ENCODE results near the gene PRKCQ.

The PRKCQ gene

DNA sequence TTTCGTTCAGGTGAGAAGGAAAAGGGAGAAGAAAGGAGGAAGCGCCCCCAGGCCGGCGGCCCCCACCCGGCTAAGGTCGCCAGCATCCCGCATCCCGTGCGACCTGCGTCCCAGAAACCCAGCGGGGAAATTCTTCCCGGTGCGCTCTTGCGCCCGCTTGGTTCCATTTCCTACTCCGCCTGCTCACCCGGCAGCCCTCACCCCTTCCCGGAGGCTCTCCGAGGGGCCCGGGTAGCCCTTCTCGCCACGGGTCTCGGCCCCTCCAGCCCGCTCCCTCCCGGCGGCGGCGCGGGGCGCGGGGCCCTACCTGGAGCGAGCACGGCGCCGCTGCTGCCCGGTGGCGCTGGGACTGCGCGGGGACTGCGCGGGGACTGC, at the start of gene PRKCQ:
Gene PRKCQ, minus strand, starts transcription at position 373 of the 375 bp plus-strand sequence. CDS start 65,141 bp downstream, outside the sequence.
- DNase-seq (ENCODE audit: low read depth), result no peak

DNA sequence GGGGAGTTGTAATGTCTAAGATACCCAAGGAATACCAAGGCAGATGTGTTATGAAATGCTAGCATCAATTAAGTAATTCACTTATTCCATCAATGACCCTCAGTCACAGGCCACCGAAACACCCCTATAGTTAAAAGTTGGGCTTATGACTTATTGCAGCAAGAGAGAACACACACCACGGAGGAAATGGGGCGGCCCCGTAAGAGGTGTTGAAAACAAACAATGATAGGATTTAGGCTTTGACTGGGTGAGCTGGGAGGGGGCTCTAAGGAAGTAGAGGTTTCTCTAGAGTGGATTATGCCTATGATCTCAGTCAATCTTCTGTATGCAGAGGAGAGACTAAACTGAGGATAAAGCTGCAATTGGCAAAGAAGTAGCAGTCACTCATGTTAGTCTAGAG, 45.4 kb upstream of the PRKCQ start:
- no peak for DNase-seq (ENCODE audit: low read depth)

DNA sequence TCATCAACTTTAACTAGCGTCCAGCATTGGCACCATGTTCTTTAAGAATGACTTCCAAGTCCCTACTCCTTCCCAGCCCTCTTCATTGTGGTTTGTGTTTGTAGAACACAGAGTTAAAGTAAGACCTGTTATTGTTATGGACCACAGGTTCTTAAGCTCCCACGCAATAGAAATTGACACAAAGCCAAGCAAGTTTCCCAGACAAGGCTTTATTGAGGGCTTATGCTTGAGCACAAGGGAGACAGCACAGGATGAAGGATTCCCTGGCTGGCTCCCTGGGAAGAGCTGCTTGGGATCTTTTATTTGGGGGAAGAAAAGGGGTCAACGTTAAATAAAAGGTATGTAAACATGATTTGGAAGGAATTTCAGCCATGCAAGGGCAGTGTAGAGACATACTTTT, 44.3 kb upstream of the PRKCQ start:
- no peak for DNase-seq (ENCODE audit: low read depth)

DNA sequence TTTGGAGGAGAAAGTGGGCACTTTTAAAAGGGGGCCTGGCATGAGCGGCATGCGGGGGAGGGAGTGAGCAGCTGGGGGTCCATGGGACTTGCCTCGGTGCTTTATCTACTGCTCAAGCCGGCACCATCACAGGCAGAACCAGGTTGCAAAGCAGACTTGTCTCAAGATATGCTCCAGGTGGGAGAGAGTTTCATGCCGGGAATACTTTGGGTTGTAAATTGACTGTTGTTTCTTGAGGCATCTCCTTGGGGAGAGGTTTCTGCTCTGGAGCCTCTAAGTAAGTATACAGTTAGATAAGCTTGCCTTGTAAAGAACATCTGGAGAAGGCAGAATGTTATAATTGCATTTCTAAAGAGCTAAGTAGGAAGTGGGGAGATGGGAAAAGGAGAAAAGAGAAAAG, 42.8 kb upstream of the PRKCQ start:
- DNase-seq (ENCODE audit: low read depth), result no peak

DNA sequence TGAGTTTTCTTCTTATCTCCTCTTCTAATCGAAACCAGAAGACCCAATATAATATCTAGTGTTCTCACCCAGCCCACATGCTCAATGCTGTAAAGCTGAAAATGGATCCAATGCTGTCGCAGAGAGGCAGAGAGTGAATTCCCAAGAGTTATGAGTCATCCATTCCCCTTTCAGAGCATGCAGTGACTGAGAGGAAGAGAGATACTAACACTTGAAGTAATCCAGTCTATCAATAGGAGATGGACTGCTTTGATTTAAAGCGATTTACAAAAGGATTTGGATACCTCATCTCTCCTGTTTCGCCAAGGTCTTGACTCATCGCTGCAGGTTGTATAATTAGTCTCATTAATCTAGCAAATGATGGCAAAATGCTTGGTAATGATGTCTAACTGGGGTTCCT, 41.5 kb upstream of the PRKCQ start:
- DNase-seq (ENCODE audit: low read depth), result peak; percentile 0

DNA sequence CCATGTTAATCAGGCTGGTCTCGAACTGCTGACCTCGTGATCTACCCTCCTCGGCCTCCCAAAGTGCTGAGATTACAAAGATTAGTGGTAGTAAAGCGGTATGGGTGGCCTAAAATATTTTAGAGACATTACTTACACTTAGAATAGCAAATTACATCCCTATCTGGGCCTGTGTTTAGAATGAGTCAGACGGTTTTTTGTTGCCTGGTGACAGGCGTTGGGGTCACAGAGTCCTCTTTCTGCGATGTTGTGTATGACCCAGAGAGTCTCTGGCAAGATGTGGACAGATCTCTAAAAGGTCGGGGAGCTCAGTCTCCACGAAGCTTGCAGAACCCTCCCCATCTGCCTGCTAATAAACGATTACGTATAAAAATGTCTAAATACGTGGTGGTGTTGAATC, 39.6 kb upstream of the PRKCQ start:
- DNase-seq (ENCODE audit: low read depth), result no peak

DNA sequence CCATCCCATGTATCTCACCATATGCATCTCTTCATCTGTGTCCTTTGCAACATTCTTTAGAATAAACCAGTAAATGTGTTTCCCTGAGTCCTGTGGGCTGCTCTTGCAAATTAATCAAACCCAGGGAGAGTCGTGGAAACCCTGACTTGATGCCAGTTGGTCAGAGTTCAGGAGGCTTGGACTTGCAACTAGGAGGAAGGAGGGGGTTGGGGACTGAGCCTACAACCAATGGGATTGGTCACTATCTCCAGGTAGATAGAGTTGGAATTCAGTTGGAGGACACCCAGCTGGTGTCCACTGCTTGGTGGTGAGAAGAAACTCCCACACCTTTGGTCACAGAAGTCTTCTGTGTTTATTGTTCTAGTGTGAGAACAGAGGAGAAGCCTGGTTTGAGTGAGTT, 38.3 kb upstream of the PRKCQ start:
- DNase-seq (ENCODE audit: low read depth), result no peak

DNA sequence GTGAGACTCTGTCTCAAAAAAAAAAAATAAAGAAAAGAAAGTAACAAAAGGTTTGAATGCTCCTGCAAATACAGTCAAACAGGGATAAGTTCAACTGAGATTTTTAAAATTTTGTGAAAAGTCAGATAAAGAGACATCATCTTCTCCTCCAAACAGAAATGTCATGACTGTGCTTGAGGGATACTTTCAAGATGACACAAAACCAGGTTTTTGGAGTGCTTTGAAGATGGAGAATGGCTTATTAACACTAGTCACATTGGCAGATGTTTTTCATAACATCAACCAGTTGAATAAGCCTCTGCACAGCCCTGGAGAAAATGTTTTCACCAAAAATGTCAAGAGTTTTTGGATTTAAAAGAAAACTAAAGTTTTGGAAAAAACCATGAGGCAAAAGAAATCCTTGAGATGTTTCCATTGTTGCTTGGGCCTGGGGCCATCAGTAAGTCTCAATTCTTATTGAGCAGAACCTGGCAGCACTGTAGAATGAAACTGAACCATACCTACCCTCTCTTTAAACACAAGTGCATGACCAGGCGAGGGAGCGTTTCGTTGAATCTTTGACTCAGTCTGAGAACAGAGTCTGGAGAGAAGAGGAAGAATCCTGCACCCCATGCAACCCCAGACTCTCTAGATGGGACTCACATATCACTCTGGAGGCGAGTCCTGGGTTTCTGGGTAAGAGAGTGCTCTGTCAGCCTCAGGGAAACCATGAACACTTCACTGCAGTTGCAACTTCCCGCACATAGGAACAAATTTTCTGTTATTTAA, 37.4 kb upstream of the PRKCQ start:
- no peak for DNase-seq (ENCODE audit: low read depth)

DNA sequence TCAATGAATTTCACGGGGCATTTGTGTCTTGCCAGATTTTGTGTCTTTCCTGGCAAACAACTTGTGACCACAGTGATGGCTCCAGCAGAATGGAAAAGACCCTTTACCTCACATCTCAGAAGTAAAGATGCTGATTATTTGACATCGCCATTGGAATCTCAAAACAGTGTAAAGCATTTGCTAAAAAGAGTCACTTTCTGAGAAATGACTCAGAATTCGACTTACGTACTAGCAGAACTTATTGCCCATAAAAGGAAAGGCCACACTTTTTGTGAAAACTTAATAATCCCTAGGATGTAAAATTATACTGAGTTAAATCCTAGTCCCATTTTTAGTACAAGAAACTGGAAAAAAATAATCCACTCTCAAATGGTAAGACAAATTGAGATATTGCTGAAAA, 35.9 kb upstream of the PRKCQ start:
- no peak for DNase-seq (ENCODE audit: low read depth)

DNA sequence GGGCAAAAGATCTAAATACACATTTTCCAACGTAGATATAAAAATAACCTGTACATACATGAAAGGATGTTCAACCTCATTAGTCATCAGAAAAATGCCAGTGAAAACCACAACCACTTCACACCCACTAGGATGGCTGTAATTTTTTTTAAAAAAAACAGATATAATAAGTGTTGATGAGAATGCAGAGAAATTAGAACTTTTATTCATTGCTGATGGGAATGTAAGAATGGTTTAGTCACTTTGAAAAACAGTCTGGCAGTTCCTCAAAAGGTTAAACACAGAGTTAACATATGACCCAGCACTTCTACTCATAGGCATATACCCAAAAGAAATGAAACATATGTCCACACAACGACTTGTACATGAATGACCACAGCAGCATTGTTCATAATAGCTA, 32.3 kb upstream of the PRKCQ start:
- no peak for DNase-seq (ENCODE audit: low read depth)

DNA sequence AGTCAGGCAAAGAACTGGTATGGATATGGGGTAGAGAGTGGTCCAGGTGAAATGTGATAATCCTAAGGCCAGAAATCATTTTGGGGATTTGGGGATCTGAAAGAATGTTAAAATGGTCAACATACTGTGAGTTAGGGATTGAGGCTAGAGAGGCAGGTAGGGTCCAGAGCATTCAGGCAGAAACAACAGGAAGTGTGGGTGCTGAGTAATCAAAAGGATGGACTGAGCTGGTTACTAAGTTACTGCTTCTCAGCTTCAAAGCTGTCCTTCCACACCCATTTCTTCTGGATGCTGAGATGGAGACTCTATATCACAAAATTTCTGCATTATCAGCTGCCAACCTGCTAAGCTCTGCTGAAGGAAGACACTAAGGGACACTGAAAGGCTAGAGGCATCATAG, 30.6 kb upstream of the PRKCQ start:
- DNase-seq (ENCODE audit: low read depth), result no peak

DNA sequence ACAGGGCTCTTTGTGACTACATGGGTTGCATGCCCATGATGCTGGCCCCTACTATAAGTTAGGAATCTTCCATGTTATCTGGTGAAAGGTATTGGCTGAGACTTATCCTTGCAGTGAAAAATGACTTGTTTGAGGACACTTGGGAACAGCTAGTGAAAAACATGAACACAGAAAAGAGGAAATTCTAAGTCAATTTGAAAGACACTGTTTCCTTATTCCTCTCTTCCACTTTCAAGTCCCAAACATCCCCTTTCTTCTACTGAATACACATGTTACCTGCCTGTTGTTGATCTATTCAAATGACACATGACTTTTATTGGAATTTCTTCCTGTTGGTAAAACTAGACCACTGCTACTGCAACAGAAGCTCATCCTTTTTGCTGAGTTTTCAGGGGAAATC, 29.5 kb upstream of the PRKCQ start:
- no peak for DNase-seq (ENCODE audit: low read depth)

DNA sequence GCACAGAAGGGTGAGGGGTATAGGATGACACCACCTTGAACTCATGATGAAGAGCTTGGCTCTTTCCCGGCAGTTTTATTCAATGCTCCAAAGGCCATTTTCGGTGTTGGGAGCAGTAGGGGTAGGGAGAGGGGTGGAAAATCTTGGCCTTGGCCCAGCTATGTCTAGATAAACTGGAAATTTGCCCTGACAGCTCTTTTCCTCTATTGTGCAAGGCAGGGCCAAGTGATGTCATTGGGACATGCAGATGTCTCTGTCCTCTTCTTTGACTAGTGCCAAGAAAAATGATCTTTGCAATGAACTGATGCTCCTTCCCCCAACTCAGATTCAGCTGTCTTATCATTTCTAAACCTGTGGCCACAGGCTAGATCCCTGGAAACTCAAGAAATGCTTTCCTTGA, 27.7 kb upstream of the PRKCQ start:
- no peak for DNase-seq (ENCODE audit: low read depth)

DNA sequence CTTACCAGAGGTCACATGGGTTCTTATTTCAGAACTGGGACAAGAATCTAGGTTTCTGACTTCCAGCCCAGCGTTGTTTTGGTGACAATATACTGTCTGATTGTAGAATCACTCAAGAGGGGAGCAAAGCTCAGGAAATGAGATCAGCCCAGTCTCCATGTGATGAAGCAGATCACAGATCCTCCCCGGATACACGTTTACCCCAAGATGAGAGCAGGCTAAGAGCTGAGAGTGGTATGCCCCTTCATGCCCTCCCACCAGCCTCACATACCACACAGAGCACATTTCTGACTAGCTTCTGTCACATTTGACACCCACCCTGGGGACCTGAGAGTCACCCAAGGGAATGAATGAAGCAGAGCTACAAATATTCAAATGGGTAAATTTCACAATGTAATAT, 27.1 kb upstream of the PRKCQ start:
- no peak for DNase-seq (ENCODE audit: low read depth)

DNA sequence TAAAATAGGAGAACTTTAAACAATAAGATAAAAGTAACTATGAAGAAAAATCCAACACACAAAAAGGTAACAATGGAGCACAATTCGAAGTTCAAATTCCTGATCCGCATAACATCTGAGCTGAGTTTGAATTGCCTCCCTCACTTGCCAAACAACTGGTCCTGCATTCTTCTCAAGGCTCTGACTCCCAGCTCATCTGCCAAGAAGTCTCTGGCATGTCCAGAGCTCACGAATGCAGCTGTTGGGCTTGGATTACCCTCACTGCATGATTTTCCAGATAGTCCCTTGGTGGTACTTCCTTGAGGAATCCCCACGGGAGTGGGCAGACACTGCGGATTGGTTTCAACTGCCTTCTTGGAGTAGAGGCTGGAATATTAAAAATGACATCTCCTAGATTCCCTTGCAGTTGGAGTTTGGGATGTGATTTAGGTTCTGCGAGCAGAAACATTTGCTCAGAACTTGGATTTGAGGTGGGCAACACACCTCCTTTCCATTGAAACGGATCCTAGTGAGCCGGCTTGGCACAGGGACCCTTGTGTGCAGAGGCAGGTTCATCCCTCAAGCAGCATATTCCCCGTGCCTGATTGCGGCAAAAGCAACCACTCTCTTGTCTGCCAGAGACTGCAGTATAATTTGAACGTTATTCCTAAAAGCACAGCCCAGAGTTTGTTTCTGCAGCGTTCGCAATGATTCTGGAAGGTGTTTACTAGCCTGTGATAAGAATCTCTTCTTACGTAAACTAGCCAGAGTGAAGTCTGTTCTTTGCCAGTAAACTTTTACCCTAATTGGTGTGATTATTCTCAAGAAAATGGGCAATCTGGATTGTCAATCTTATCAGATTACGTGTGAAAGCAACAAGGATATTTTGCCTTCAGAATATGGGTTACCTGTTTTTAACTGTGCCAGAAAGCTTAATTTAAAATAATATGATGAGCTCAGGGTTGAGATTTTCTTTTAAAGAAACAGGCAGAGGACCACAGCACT, 23.4 kb upstream of the PRKCQ start:
- no peak for DNase-seq (ENCODE audit: low read depth)

DNA sequence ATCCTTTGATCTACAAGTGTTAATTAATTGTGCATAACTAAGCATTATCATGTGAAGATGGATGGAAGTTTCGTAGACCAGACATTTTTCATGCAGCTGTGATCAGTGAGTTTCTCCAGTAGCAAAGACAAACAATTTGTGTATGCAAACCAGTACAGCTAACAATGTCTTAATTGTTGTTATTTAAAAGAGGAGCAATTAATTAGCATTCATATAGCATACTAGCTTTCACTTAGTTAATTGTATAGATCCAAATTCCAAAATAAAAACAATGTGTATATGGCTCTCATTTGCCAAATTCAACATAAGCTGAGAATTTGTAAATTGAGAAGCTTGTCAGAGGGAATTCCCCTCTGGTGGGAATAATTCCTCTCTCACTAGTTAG, 22.6 kb upstream of the PRKCQ start:
- no peak for DNase-seq (ENCODE audit: low read depth)

DNA sequence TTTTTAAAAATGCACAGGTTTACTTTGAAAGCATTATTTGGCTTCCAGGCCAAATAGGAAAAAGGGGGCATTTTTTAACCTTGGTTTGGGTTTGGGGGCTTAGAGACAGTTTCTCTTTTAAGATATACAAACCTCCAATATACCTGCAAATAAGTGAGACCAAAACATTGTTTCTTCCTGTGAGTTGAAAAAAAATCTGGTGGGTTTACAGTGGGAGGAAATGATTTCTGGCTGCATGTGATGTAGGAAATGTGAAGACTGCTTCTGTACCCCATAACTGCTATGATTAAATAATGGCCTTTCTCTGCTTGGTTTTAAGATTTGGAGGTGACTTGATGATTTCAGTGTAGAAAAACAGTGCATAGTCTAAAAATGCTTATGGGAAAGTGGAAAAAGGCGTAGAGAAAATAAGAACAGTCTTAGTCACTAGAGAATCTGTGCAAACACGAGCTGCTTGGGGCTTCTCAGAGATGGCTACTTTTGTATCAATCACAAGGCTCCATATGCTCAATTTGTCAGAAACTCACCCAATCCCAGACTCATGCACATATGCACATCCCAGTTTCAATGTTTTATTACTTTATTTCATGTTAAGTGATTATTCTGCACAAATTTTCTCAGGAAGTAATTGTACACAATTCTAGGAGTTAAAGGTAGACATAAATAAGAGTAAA, 22.1 kb upstream of the PRKCQ start:
- DNase-seq (ENCODE audit: low read depth), result no peak

DNA sequence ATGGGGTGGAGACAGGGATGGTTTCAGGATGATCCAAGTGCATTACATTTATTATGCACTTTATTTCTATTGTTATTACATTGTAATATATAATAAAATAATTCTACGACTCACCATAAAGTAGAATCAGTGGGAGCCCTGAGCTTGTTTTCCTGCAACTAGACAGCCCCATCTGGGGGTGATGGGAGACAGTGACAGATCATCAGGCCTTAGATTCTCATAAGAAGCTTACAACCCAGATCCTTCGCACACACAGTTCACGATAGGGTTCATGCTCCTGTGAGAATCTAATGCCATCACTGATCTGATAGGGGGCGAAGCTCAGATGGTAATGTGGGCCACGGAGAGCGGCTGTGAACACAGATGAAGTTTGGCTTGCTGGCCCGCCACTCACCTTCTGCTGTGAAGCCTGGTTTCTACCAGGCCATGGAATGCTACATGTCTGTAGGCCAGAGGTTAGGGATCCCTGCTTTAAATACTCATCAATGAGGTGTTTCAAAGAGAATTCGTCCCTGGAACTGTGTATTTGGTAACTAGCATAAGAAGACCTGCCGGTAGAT, 21.2 kb upstream of the PRKCQ start:
- DNase-seq (ENCODE audit: low read depth), result no peak

DNA sequence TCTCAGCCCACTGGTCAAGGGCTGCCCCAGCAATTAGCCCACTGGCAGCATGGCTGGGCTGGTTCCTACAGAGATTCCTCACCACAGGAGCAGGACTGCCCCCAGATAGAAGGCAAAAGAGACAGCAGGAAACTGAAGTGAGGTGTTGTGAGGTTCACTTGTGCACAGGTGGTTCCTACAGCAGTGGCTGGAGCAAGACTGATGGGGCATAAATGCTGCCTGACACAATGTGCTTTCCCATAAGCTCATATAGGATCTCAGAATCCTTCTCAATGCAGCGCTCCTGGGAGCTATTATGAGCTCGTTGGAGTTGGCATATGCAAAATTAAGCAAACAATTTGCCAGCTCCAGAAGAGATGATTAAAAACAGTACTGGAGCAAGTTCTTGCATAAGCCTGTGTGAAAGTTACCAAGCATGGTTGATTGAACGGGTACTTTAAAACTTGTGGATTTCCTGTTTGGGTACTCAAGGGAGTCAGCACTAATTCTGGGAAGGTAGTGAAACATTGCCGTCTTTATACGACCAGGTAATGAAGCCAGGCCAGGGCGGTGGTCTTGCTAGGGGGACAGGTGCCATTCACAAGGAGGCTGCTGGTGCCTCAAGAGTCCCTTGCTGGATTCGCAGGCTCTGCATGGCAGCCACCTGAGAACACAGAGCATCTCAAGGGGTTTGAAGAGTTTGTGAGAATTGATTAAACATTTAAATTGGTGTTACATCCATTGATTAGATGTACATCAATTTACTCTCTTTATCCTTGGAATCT, 20.3 kb upstream of the PRKCQ start:
- DNase-seq (ENCODE audit: low read depth), result no peak

DNA sequence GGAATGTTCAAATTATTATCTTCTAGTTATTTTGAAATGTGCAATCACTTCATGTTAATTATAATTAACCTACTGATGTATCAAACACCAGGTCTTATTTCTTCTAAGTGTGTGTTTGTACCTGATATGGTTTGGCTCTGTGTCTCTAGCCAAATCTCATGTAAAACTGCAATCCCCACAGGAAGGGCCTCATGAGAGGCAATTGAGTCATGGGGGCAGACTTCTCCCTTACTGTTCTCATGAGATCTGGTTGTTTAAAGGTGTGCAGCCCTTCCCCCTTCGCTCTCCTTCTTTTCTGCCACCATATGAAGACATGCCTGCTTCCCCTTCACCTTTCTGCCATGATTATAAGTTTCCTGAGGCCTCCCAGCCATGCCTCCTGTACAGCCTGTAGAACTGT, 18.6 kb upstream of the PRKCQ start:
- no peak for DNase-seq (ENCODE audit: low read depth)

DNA sequence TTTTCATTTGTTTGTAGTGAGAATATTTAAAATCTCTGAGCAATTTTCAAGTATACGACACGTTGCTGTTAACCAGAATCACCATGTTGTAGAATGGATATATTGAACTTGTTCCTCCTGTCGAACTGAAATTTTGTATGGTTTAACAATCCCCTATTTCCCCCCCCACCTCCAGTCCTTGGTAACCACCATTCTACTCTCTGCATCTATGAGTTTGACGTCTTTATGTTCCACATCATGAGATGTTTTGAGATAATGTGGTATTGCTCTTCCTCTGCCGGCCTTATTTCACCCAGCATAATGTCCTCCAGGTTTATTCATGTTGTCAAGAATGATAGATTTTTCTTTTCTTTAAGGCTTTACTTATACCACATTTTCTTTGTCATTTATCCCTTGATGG, 17.4 kb upstream of the PRKCQ start:
- no peak for DNase-seq (ENCODE audit: low read depth)

DNA sequence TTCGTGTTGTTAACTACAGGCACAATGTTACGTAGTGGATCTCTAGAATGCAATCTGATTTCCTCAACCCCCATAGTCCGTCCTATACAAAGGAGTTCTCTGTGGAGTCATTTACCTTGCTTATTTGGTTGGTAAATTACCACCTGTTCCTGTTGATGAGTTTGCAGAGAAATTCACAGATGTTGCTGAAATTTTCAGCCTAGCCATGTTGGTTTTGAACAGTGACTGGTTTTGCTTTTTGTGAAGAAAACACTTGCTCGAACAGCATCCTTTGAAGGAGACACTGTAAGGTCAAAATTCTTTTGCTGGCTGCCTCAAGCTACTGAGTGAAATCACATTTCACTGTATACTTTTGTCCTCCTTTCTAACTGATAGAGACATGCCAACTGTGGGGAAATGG, 15.4 kb upstream of the PRKCQ start:
- no peak for DNase-seq (ENCODE audit: low read depth)

All from stromal cell of bone marrow (primary cell).